ENCODE results near the gene LRPPRC. TPM values are rescaled to one million over a fixed set of nuclear protein-coding genes. Genes with fewer than 3 reads are reported as not detected.

Gene LRPPRC
- total RNA-seq, 2 donors from 2014 or later = 117 to 135 TPM

- Histone ChIP-seq H3K9me3 (ENCODE audit: control insufficient read depth, low read length) (no peaks in the 10 kb centered on the region), H3K9ac (ENCODE audit: extremely low read depth, low read length, poor library complexity, severe bottlenecking) (no peak overlapping the region), H3K4me3 (ENCODE audit: low read length) (no peak overlapping the region), H3K27me3 (ENCODE audit: control insufficient read depth, insufficient read depth, low read length, poor library complexity, severe bottlenecking) (no peaks in the 10 kb centered on the region), H3K27ac (ENCODE audit: low read depth, low read length) (no peak overlapping the region), H3K4me1 (ENCODE audit: control insufficient read depth, insufficient read depth, low read length) (no peaks in the 10 kb centered on the region), H3K36me3 (ENCODE audit: control insufficient read depth, insufficient read depth, low read length) (peaks cover 18% of the 10 kb centered on the region)
- no peak overlapping the region for H3K4me3 Mint-ChIP-seq
- DNase-seq = no peak
- H3K27me3 Mint-ChIP-seq (ENCODE audit: insufficient read depth) = peaks cover 2% of the 10 kb centered on the region
- H3K4me1 Mint-ChIP-seq = peaks cover 21% of the 10 kb centered on the region
- H3K9me3 Mint-ChIP-seq = no peaks in the 10 kb centered on the region
- no peak overlapping the region for H3K27ac Mint-ChIP-seq
- TF ChIP-seq CTCF (conservative IDR thresholded peaks at IDR 0.05) = no peak
- 74 to 87% methylated on average over 4 to 5 of the region's 5 CpGs for WGBS, 2 experiments (ENCODE audit: insufficient coverage in 1 of 2, insufficient read length in 1 of 2)
- peaks cover 14% of the 10 kb centered on the region for H3K36me3 Mint-ChIP-seq (ENCODE audit: low read depth)
Measured at GRCh38 chr2:43880952-43881351, 114.8 kb downstream of the LRPPRC start.

- Histone ChIP-seq H3K27me3 (ENCODE audit: control insufficient read depth, insufficient read depth, low read length, poor library complexity, severe bottlenecking) (no peaks in the 10 kb centered on the region), H3K9ac (ENCODE audit: extremely low read depth, low read length, poor library complexity, severe bottlenecking) (no peak overlapping the region), H3K27ac (ENCODE audit: low read depth, low read length) (no peak overlapping the region), H3K36me3 (ENCODE audit: control insufficient read depth, insufficient read depth, low read length) (peaks cover 14% of the 10 kb centered on the region), H3K4me3 (ENCODE audit: low read length) (no peak overlapping the region), H3K4me1 (ENCODE audit: control insufficient read depth, insufficient read depth, low read length) (no peaks in the 10 kb centered on the region), H3K9me3 (ENCODE audit: control insufficient read depth, low read length) (no peaks in the 10 kb centered on the region)
- H3K27ac Mint-ChIP-seq = no peak overlapping the region
- TF ChIP-seq CTCF (conservative IDR thresholded peaks at IDR 0.05) = no peak
- peaks cover 21% of the 10 kb centered on the region for H3K4me1 Mint-ChIP-seq
- DNase-seq = no peak
- 92 to 98% methylated on average over 2 to 5 of the region's 9 CpGs for WGBS, 2 experiments (ENCODE audit: insufficient coverage in 1 of 2, insufficient read length in 1 of 2)
- no peak overlapping the region for H3K4me3 Mint-ChIP-seq
- H3K9me3 Mint-ChIP-seq = no peaks in the 10 kb centered on the region
- H3K27me3 Mint-ChIP-seq (ENCODE audit: insufficient read depth) = peaks cover 3% of the 10 kb centered on the region
- H3K36me3 Mint-ChIP-seq (ENCODE audit: low read depth) = peaks cover 13% of the 10 kb centered on the region
Measured at GRCh38 chr2:43880471-43880870, 115.3 kb downstream of the LRPPRC start.

- H3K4me3 Mint-ChIP-seq = no peak overlapping the region
- Histone ChIP-seq H3K27ac (ENCODE audit: low read depth, low read length) (no peak overlapping the region), H3K4me3 (ENCODE audit: low read length) (no peak overlapping the region), H3K9ac (ENCODE audit: extremely low read depth, low read length, poor library complexity, severe bottlenecking) (no peak overlapping the region), H3K4me1 (ENCODE audit: control insufficient read depth, insufficient read depth, low read length) (no peaks in the 10 kb centered on the region), H3K36me3 (ENCODE audit: control insufficient read depth, insufficient read depth, low read length) (peaks cover 4% of the 10 kb centered on the region), H3K9me3 (ENCODE audit: control insufficient read depth, low read length) (no peaks in the 10 kb centered on the region), H3K27me3 (ENCODE audit: control insufficient read depth, insufficient read depth, low read length, poor library complexity, severe bottlenecking) (peaks cover 4% of the 10 kb centered on the region)
- peaks cover 3% of the 10 kb centered on the region for H3K27me3 Mint-ChIP-seq (ENCODE audit: insufficient read depth)
- WGBS, 2 experiments (ENCODE audit: insufficient coverage in 1 of 2, insufficient read length in 1 of 2) = 76 to 83% methylated on average over 4 to 5 of the region's 5 CpGs
- H3K4me1 Mint-ChIP-seq = peaks cover 21% of the 10 kb centered on the region
- no peak overlapping the region for H3K27ac Mint-ChIP-seq
- DNase-seq = no peak
- H3K9me3 Mint-ChIP-seq = no peaks in the 10 kb centered on the region
- H3K36me3 Mint-ChIP-seq (ENCODE audit: low read depth) = peaks cover 5% of the 10 kb centered on the region
- no peak for TF ChIP-seq CTCF (conservative IDR thresholded peaks at IDR 0.05)
Measured at GRCh38 chr2:43879261-43879660, 116.5 kb downstream of the LRPPRC start.

Data from endodermal cell (in vitro differentiated cells).